HG03442 (cell line): ENCODE results near the gene GPR62.
"Not testable (repeated sequence)": the region's sequence is repeated elsewhere in the genome, so short reads cannot be mapped to it uniquely, and the experiment has no call there.

Experiments used
- ATAC-seq: cut with Tn5 transposase; IDR thresholded peaks from one replicate; pipeline ENCODE4 v1.9.1; 2021; ENCODE audit warnings: mild to moderate bottlenecking, moderate library complexity; ENCODE audit not compliant: unreplicated experiment

GPR62 gene

GRCh38 chr3:51955175-51955892, at the start of gene GPR62:
GPR62 (plus strand) TSS chr3:51955381; CDS start chr3:51955653, 272 bp downstream.
- ATAC-seq: no peak

DNA sequence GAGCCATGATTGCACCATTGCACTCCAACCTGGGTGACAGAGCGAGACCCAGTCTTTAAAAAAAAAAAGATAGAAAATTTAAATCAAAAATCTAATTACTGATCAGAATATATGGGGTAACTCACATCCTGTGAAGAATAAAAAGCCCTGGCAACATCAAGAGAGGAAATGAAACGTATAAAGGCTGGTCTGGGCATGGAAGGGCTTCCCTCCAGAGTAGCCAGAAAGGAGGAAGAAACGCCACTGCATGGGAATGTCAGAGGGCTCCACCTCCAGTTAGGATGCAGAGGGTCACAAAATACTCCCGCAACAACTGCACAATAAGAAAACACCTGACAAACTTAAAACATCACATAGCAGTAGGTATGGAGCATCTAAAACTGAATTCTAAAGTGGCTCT, 47.2 kb upstream of the GPR62 start:
- ATAC-seq: no peak

DNA sequence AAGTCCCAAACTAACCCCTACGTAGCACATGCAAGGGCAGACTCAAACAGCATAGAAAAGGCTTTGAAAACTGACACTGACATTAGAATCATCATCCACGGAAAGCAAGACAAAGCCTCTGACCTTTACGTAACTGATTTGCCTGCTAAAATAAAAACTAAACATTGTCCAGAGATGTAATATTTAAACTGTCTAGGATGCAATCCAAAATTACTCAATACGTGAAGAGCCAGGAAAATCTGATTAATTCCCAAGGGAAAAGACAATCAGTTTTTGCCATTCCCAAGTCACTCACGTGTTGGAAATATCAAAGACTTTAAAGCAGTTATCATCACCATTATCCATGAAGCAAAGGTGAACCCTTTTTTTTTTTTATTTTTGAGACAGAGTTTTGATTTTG, 38.8 kb upstream of the GPR62 start:
- no peak for ATAC-seq

DNA sequence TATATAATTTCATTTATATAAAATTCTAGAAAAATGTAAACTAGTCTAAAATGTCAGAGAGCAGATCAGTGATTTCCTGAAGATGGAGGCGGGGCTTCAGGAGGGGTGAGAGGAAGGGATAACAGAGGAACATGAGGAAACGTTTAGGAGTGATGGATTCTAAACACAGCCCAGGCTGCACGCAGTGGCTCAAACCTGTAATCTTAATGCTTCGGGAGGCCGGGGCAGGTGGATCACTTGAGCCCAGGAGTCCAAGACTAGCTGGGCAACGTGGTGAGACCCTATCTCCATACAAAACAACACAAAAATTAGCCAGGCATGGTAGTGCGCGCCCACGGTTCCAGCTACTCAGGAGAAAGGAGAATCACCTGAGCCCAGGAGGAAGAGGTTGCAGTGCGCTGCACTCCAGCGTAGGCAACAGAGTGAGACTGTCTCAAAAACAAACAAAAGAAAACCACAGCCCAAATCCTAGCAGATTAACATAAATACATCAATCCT, 34.1 kb upstream of the GPR62 start:
- no peak for ATAC-seq

GRCh38 chr3:51927061-51927977, 27.9 kb upstream of the GPR62 start:
- no peak for ATAC-seq

GRCh38 chr3:51928438-51928837, 26.7 kb upstream of the GPR62 start:
- no peak for ATAC-seq

DNA sequence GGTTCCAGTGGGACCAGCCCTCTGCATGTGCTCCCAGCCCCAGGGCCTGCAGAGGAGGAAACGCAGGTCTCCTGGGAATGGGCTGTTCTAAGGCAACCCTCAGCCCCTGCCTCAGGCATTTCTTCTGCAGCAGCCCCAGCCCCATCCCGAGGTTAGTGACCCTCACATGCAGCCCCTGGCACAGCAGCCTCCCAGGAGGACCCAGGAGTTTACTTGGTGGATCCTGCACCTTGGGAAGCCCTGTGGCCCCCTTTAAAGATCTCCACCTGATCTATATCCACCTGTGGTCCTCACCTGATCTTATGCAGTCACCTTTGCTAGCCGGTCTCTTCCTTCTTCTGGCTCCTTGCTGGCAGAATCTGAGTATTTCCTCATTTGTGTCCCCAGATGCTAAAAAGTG, 26.2 kb upstream of the GPR62 start:
- ATAC-seq: not testable (repeated sequence)

GRCh38 chr3:51929420-51930003, 25.7 kb upstream of the GPR62 start:
- no peak for ATAC-seq

- ATAC-seq: no peak
Measured at GRCh38 chr3:51930439-51930838, 24.7 kb upstream of the GPR62 start.

DNA sequence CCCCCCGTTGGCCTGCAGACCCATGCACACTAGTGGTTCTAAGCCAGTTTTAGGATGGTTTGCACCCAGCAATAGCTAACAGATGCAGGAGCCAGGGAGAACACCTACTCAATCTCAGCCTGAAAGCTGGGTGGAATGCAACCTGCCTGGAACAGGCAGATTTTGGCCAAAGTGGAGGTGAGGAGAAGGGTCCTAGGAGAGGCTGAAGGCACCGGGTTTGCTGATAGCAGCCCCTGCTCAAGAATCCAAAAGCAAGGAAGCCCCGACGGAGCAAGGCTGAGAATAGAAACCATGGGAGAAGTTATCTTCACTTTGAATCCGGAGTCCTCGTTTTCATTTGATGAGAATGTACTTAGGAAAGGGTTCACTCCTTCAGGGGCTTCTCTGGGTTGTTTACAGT, 23.4 kb upstream of the GPR62 start:
- ATAC-seq: no peak

DNA sequence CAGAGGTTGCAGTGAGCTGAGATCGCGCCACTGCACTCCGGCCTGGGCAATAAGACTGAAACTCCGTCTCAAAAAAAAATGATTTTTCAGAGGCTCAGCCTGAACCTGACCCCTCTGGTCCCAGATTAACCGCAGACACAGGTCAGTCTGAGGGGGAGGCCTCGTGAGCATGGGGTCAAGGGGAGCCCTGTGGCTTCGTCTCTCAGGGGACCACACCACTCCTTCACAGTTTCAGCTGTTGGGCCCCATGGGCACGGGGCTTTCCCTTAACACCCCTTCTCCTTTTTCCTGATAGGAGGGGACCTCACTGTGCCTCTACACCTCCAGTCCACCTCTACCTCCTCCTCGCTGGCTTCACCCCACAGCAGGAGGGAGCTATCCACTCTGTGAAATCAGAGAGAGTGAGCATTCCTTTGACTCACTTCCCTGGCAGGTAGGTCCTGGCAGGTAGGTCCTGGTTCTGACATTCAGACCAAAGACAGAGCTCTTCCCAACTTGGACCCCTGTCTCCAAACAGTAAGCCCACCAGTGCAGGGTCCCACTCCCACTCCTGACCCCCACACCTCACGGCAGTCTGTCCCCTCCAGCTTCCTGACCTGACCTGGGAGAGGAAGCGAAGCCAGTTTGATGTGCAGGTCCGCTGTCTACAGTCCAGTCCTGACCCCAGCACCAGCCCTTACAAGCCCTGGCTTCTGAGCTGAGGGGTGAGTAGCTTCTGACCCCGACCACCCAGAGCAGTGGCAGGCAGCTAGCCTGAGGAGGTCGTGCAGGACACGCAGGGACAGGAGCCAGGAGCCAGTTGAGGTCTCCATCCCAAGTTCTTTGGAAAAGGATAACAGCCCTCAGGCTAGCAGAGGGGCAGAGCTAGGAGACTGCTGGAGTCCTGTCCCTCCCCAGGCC, 22.5 kb upstream of the GPR62 start:
- no peak for ATAC-seq

DNA sequence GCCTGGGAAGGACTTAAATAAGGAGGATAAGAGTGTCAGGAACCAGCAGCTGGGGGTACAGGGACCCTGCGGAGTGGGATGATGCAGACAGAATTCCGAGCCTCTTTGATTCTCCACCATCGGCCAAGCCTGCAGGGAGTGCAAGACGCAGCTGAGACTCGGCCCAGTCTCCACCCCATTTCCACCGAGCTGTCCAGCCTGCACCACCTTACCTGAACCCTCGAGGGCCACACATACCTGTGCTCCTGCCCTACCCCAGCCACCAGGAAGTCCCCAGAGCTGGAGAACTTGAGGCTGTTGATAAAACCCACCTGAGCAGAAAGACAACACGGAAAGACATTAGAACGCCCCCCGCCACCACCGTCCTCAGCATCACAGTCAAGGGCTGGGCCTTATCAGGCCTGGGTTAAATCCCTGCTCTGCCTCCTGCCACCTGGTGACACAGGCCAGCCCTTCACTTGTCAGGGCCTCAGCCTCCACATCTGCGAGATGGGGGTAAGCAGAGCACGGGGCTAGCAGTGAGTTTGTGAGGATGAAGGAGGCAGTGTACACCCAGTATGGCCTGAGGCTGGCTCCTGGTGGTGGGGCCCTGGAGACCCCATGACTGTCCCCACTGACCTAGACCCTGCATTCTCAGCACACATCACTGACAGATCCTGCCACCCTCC, 21.6 kb upstream of the GPR62 start:
- no peak for ATAC-seq

DNA sequence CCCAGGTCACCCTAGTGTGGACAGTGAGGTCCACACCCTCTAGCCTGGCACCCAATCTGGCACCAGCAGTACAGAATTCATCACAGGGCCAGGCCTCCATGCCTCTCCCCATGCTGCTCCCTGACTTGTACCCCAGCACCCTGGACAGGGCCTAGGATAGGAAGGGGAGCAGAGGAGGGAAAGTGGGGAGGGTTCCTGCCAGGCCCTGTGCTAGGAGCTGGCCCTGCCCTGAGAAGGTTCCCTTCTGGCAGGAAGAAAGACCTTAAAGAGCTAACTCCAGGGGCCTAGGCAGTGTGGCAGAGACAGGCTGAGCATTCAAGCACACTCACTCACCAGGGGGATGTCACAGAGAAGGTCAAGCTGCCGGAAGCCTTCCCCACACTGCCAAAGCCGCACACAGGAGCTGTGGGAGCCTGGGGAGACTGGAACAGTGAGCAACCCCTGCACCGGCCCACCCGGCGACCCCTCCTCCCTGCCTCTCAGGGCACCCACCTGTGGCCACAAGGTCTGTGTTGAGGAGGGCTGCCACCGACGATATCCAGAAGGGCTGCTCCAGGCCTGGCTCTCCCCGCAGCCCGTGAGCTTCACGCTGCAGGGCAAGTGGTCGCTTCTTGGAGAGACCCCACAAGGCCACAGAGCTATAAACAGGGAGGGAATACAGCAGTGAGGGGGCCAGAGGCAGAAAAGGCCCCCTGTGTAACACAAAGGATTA, 20.9 kb upstream of the GPR62 start:
- no peak for ATAC-seq

GRCh38 chr3:51934991-51935885, 19.9 kb upstream of the GPR62 start:
- no peak for ATAC-seq

DNA sequence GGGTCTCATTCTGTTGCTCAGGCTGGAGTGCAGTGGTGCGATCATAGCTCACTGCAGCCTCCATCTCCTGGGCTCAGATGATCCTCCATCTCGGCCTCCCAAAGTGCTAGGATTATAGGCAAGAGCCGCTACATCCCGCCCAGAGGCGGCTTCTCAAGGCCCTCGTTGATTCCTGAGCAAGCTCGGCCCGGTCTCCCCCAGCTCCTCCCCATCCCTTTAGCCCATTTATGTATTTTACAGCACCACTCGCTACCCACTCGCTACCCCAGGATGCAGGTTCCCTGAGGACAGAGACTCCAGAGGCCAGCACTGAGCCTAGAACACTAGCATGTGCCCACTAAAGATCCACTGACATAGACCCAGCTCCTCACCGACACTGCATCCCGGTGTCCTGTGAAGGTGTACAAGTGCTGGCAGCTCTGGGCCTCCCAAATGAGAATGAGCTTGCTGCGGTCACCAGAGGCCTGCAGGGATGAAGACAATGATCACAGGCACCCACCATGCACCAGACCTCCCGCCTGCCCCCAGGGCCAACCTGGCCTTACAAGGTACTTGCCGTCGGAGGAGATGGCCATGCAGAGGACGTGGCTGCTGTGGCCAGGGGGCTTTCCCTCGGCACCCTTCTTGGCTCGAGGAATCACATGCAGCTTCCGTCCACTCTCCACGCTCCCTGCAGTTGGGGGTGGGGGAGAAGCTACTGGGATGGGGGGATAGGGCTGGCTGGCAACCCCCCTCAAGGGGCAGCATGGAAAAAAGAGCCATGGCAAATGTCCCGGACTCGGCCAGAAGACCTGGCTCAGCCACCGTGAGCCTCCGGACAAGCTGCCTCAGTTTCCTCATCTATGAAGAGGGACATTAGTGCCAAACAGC, 19.1 kb upstream of the GPR62 start:
- ATAC-seq: no peak

- ATAC-seq: no peak
Measured at GRCh38 chr3:51937014-51937413, 18.2 kb upstream of the GPR62 start.
